Measurements from ENCODE around the gene MX1.

The MX1 gene

GRCh38 chr21:41442481-41443186 lies 16.6 kb downstream of the MX1 start:
- no peak for DNase-seq (ENCODE audit: insufficient read length, low spot score)
- TF ChIP-seq CTCF (IDR thresholded peaks at IDR 0.05; ENCODE audit: insufficient read depth, missing control alignments) = no peak
- FAIRE-seq = no peak

GRCh38 chr21:41443562-41443961 lies 17.5 kb downstream of the MX1 start:
- DNase-seq (ENCODE audit: insufficient read length, low spot score) (no peak), FAIRE-seq (no peak)
- no peak for TF ChIP-seq CTCF (IDR thresholded peaks at IDR 0.05; ENCODE audit: insufficient read depth, missing control alignments)

GRCh38 chr21:41444703-41445464 lies 18.8 kb downstream of the MX1 start:
- DNase-seq (ENCODE audit: insufficient read length, low spot score) (no peak), FAIRE-seq (no peak)
- no peak for TF ChIP-seq CTCF (IDR thresholded peaks at IDR 0.05; ENCODE audit: insufficient read depth, missing control alignments)

GRCh38 chr21:41445465-41445862 lies 19.4 kb downstream of the MX1 start:
- DNase-seq (ENCODE audit: insufficient read length, low spot score) (no peak), FAIRE-seq (no peak)
- TF ChIP-seq CTCF (IDR thresholded peaks at IDR 0.05; ENCODE audit: insufficient read depth, missing control alignments) = no peak

- TF ChIP-seq CTCF (IDR thresholded peaks at IDR 0.05; ENCODE audit: insufficient read depth, missing control alignments) = no peak
- no peak for FAIRE-seq
- DNase-seq (ENCODE audit: insufficient read length, low spot score) = no peak
Measured at GRCh38 chr21:41446586-41446985, 20.5 kb downstream of the MX1 start.

GRCh38 chr21:41447356-41447755 lies 21.3 kb downstream of the MX1 start:
- no peak for DNase-seq (ENCODE audit: insufficient read length, low spot score)
- no peak for FAIRE-seq

More at GRCh38 chr21:41447356-41447755, 21.3 kb downstream of the MX1 start:
- TF ChIP-seq CTCF (IDR thresholded peaks at IDR 0.05; ENCODE audit: insufficient read depth, missing control alignments) = no peak
